HG02852 (cell line): Measurements from ENCODE around the gene PLCG2.

Experiments
- ATAC-seq: cut with Tn5 transposase; IDR thresholded peaks from one replicate; pipeline ENCODE4 v1.9.1; 2021; ENCODE audit warnings: mild to moderate bottlenecking, moderate library complexity; ENCODE audit not compliant: unreplicated experiment

The PLCG2 gene

GRCh38 chr16:81813648-81814047 lies 34.6 kb downstream of the PLCG2 start:
- no peak for ATAC-seq

DNA sequence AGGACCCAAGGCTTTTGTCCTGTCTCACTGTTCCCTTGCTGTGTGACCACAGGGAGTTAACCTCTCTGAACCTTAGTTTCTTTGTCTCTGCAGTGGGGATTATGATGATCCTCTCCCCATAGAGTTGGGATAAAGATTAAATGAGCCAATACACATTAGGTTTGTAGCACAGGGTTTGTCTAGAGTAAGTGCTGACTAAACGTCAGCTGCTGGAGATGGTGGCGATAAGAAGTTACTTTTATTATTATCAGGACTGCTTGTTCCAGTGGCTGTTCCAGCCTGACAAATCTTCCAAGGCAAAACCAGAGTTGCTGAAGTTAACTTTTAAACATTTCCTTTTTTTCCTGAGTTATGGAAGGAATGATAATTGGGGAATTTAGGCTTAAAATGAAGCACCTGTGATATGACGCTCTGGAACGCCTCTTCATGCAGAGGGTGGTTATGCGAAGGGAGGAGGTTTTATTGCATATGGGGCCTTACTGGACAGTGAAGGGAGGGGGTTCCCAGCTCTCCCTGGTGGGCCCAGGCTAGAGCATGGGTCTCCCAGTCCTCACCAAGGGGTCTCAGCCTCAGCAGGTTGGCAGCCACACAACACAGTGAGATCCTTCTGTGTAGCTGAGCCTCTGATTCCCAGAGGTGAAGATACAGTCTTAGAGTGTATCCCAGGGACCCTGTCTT lies 35.8 kb downstream of the PLCG2 start:
- ATAC-seq = no peak

DNA sequence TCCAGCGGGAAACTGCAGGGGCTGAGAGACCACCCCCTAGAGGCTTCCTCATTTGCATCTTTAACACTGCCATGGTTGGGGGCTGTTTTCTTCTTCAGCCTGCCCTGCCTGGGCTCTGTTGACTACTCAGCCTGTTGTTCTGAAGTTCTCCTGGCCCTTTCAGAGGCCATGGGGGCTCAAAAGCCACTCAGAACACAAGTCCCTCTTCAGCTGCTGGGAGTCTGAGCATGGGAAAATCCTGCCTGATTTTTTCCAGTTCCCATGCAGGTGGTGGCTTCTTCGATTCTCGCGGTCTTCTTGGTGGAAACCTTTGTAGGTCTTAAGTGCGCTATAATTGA lies 36.3 kb downstream of the PLCG2 start:
- no peak for ATAC-seq

GRCh38 chr16:81816351-81816750 lies 37.3 kb downstream of the PLCG2 start:
- no peak for ATAC-seq

DNA sequence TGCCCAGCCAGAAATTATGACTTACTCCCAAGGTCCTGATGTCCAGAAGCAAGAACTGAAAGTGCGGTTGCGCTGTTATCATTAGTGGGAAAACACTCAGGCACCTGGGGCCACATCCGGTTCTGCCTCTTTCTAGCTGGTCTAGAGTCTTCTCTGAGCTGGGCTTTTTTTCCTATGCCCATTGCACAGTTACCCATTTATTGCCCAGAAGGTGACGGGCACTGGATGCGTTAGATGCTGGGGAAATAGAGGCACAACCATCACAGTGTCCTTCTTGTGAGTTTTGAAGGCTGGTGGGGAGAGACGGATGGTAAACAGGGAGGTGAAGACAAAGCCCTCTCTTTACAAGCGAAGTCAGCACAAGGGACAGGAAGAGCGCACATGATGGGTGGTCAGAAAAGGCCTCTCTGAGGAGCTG lies 37.7 kb downstream of the PLCG2 start:
- ATAC-seq = no peak

DNA sequence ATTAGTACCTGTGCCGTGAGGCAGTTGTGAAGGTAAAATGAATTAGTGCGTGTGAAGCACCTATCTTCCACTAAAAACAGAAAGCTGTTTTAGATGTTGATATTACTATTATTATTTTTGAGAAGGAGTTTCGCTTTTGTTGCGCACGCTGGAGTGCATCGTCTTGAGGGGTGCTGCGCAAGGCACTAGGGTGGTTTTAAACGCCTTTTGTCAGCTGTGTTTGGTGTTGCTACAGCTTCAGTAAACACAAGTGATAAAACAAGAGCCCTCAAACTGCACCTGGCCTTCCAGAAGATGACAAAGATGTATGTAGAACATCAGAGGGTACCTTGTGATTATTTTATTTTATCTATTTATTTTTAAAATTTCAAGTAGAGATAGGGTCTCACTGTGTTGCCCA lies 38.2 kb downstream of the PLCG2 start:
- ATAC-seq = no peak

DNA sequence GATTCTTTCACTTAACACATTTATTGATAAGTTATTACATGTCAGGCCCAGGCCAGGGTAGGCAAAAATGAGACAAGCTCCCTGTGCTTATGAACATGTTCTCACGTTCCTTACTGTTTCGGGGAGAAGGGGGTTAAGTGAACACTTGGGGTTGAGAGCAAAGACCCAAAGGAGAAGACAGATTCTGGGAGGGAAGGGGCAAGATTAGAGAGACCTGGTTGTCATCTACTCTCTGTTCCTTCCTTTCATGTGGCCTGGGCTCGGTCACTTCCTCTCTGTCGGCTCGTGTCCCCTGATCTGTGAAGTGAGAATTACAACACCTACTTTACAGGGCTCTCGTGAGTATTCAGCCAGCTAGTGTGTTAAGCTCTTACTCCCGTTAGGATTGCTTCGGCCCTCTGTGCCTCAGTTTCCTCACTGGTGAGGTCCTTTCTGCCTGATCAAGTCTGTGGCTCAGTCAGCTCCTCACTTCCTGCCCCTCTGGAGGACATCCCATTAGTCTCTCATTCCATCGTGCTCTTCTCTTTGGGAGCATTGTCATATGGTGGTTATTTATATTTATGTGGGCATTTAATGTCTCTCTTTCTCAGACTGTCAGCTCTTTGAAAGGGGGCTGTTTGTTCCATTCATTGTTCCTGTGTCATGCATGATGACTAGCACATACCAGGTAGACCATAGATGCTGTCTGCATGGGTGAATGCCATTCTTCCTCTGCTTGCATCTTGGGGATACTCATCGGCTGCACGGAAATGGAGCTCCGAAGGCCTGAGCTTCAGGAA lies 38.9 kb downstream of the PLCG2 start:
- ATAC-seq = no peak

DNA sequence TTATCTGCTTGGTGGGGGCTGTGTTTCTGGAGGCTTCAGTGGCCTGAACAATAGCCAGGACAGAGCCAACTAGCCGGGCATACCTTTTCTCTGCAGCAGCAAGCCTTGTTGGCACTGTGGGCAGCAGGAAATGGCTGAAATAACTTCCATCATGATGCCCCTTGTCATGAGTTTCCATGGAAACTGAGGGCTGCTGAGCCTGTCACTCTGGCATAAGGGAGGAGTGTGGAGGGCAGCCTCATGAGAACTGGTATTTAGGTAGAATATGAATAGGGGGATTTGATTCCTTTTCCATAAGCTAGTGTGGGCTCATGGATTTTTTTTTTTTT lies 39.4 kb downstream of the PLCG2 start:
- ATAC-seq = no peak

DNA sequence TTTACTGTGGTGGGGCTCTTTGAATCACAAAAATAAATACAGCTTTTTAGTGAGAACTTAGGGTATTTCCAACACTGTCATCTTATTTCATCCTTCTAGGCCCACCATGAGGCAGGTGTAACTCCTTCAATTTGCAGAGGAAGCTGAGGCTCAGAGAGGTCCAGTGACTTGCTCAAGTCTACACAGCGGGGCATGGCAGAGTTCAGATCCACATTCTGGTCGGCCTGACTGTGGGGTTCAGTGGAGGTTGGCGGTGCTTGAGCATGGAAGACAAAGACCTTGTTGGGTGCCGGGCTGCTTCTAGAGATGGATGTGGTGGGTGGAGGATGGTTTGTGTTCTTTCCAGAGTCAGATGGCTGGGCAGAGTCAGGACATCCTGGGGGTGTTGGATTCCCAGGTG lies 39.8 kb downstream of the PLCG2 start:
- no peak for ATAC-seq

DNA sequence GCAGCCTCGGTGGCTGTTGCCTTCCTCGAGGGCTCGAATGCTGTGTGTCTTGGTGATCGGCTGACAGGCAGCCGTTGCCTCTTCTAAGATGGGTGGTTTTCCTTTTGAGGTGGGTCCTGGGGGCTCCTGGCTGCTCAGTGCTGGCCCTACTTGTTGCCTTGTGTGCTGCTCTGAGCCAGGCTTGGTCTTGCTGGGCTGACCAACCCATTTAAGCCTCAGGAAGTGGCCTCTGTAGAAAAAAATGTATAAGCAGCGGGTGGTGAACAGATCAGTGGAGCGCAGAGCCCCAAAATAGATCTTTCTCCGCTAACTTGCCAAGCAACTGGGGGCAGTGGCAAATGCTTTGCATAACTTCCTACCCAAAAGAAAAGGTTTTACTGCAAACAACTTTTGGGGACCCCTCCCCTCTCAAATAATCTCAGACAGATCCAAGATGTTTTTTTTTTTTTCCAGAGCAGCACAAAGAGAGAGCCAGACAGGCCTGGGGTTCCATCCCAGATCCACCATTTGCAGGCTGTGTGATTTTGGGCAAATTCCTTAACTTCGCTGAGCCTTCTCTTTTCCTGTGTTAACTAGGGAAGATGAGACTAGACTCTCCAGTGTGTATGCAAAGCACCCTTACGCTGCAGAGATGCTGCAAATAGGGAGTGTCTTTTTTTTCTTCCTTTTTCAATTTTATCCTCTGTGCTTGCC lies 42.5 kb downstream of the PLCG2 start:
- ATAC-seq = peak; percentile 36

DNA sequence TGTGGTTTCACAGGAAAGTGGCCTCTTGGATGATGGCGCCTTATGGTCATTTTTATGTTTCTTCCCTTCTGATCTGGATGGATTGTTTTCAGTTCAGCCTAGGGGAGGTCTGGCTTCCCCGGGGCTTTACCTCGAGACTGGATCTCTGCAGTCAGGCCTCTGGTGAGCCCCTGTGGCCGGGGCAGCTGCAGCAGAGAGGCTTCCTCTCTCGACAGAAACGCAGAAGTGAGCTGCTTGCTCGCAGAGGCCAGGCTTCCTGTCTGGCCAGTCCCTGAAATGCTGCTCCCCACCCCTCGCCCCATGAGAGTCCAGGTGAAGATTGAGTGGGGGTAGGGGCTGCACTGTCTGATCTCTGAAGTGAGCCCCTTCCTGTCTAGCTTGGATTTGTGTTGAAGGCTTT lies 44.0 kb downstream of the PLCG2 start:
- ATAC-seq = peak; percentile 45

- no peak for ATAC-seq
Measured at GRCh38 chr16:81823734-81824133, 44.6 kb downstream of the PLCG2 start.

- no peak for ATAC-seq
Measured at GRCh38 chr16:81826523-81826922, 47.4 kb downstream of the PLCG2 start.

- ATAC-seq = peak; percentile 5
Measured at GRCh38 chr16:81830845-81831540, 51.9 kb downstream of the PLCG2 start.

GRCh38 chr16:81831722-81832126 lies 52.6 kb downstream of the PLCG2 start:
- ATAC-seq = peak; percentile 70

DNA sequence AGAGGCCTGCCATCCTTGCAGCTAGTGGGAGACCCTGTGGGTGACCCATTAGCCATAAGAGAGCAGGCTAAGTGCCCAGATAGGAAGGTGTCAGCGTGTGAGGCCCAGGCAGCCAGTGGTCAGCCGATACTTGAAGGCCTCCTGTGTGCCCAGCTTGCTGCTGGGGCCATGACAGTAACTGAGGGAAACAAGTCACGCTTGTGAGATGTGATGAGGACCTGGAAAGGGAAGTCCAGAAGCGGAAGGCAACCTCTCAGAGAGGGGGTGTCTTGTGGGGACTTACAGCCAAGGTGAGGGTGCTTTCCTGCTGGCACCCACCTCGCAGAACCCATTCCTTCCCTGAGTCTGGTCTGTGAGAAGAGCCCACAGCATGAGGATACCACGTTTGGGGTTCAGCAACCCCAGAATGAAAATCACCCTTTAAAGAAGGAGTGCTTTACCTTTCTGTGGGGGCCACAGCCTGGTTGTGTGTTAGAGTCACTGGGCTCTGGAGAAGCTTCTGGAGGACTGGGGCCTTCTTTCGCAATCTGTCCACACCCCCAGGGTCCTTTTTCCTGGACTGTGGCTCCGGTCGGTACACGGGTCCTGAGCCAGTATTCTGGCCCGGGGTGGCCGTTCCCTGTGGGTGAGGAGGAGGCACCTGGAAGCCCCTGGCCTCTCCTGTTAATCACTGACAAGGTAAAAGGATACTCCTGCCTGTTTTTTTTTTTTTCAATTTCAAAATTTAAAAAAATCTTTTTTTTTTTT lies 53.9 kb downstream of the PLCG2 start:
- ATAC-seq = no peak

DNA sequence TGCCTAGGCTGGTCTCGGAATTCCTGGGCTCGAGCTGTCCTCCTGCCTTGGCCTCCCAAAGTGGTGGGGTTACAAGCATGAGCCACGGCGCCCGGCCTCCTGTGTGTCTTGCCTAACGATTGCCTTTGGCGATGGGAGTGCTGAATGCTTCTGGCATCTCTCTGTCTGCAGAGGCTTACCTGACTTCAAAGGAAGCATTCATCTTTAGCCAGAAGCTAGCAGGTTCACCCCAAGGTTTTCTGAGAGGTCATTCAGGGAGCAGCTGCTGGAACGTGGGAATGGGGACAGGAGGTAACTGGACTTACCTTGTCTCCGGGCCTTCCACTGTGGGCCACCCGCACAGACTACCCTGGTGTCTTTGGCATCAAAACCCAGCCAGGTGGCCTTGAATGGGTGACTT lies 54.7 kb downstream of the PLCG2 start:
- ATAC-seq = no peak

DNA sequence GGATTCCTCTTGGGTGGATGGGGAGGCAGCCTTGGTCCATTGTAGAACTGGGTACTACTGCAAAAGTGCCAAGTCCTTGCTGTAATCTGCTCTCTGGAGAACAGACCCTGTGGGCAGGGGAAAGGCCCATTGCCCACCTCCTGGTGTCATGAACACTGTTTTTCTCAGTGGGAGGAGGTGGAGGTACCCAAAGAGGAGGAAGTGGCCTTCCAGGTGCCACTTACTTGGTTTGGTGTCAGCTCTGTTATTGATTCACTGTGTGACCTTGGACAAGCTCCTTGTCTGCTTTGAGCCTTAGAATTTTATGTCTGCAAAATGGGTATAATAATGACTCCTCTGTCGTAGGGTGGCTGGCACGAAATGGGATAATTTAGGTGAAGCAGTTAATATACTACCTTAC lies 55.8 kb downstream of the PLCG2 start:
- no peak for ATAC-seq

DNA sequence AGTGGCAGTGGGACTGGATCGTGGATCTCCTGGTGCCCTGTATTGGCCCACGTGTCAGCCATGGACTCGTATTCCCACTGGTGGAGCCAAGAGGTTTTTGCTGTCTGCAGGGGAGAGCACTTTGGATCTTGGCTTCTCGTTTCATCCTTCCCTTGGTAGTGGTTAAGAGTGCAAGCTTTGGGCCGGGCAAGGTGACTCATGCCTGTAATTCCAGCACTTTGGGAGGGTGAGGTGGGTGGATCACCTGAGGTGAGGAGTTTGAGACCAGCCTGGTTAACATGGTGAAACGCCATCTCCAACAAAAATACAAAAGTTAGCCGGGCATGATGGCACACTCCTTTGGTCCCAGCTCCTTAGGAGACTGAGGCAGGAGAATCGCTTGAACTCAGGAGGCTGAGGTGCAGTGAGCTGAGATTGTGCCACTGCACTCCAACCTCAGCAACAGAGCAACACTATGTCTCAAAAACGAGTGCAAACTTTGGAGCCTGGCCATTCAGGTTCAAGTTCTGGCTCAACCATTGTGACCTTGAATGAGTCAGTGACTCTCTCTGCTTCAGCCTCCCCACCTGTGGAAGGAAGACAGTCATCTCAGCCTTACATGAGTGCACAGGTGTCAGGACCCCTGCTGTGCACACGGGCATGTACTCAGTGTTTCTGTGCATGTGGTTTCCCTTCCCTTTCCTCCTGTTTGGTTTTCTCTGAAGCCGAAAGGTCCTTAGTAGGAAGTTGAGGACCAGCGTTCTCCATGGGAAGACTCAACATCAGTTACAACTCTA lies 57.4 kb downstream of the PLCG2 start:
- peak; percentile 71 for ATAC-seq

- ATAC-seq = no peak
Measured at GRCh38 chr16:81837312-81837751, 58.2 kb downstream of the PLCG2 start.
